Activated CD8-positive, alpha-beta memory T cell treated with anti-CD3 and anti-CD28 coated beads, Interleukin-2, amount 10 ng/mL, durations not matched to agents 7 days and 5 days (primary cell): ENCODE data around the gene STRN4. TPM values are rescaled to one million over a fixed set of nuclear protein-coding genes. Genes with fewer than 3 reads are reported as not detected.
A peak's percentile ranks its signal among the peaks of the same experiment; 100 is the strongest.

Experiments used
- ATAC-seq: fragments of 150-1000 bp; cut with Tn5 transposase; one replicate; pipeline ENCODE4 v1.10.0; 2021; ENCODE audit warnings: moderate library complexity
- CTCF ChIA-PET: fragments of 350-600 bp; sonication (Branson Sonifier 250); formaldehyde crosslinking; loops from one replicate; lab custom pipeline; 2021; ENCODE audit warnings: antibody characterized with exemption; lab: Charles Lee
- DNase-seq: peaks from one replicate; pipeline ENCODE4 v3.0.0-alpha.2; 2020
- H3K27ac Mint-ChIP-seq: one replicate; pipeline ENCODE4 v1.8.0; 2021; ENCODE audit warnings: mild to moderate bottlenecking, mixed read lengths
- H3K27me3 Mint-ChIP-seq: one replicate; pipeline ENCODE4 v1.8.0; 2021; ENCODE audit warnings: mixed read lengths
- H3K36me3 Mint-ChIP-seq: one replicate; pipeline ENCODE4 v1.8.0; 2021; ENCODE audit warnings: mild to moderate bottlenecking, mixed read lengths
- H3K4me1 Mint-ChIP-seq: one replicate; pipeline ENCODE4 v1.8.0; 2021; ENCODE audit warnings: mixed read lengths
- H3K4me3 Mint-ChIP-seq: one replicate; pipeline ENCODE4 v1.8.0; 2021; ENCODE audit warnings: mild to moderate bottlenecking, moderate library complexity, mixed read lengths
- H3K9me3 Mint-ChIP-seq: one replicate; pipeline ENCODE4 v1.8.0; 2022; ENCODE audit warnings: low read depth, mixed read lengths
- total RNA-seq, 2 experiments: library from RNA; stranded (reverse); gene quantifications; one replicate each; pipeline ENCODE4 v1.2.3, GENCODE V29; 2021

STRN4 gene
- 10 to 100 TPM; 93.0 to 95.8 TPM for total RNA-seq

DNA sequence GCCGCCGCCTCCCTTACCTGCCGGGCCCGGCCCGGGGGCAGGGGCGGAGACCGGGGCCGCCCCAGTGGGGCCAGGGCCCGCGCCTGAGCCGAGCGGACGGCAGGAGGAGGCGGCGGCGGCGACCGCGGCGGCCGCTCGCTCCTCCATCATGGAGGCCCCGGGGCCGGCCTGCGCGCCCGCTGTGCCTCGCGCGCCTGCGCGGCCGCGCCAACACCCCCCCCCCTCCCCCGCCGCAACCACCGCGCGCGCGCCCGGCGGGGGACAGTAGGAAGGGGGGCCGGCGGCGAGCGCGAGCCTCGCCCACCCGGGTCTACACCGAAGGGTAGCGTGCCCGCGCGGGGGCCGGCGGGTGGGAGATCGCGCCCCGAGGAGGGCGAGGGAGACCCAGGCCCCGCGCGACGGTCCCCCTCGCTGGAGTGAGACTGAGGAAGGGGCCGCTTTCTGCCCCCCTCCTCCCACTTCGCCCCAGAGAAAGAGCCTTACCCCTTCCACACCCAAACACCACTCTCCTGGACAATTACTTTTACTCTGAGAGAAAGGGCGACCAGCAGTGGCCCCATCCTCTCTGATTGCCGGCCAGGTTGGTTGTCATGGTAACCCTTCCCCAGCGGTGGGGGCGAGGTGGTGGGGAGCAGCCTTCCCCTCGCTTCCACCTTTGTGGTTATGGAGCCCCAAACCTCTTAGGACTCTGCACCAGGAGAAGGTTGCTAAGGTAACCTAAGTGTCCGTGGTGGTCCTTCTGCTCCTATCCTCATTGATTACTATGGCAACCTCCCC, at the start of gene STRN4:
Gene STRN4, minus strand, starts transcription at position 170 of the 777 bp plus-strand sequence. Its CDS starts 20 bp downstream, at position 150.
- Mint-ChIP-seq H3K4me3 (peak within 1 kb of the TSS; percentile 94), H3K27ac (peak within 1 kb of the TSS; percentile 86), H3K9me3 (no peaks in the 10 kb centered on the region), H3K27me3 (no peaks in the 10 kb centered on the region), H3K36me3 (peaks cover 6% of the 10 kb centered on the region), H3K4me1 (peaks cover 52% of the 10 kb centered on the region)
- CTCF ChIA-PET, result interaction anchor here (1.1 to 1.9 kb wide), 2 partner anchors 7 to 11 kb away, joined by 3 to 11 read pairs; no protein-coding TSS in a partner anchor
- DNase-seq, result peak; percentile 68
- peak; percentile 77 for ATAC-seq

GRCh38 chr19:46791944-46792343, 45.7 kb upstream of the STRN4 start:
- H3K27ac Mint-ChIP-seq, result peak overlapping the region; percentile 72
- DNase-seq (peak; percentile 65), ATAC-seq (peak; percentile 25)
- H3K4me1 Mint-ChIP-seq, result peaks cover 33% of the 10 kb centered on the region
- H3K36me3 Mint-ChIP-seq, result peaks cover 3% of the 10 kb centered on the region
- CTCF ChIA-PET, result interaction anchor here (0.7 to 2.9 kb wide), 6 partner anchors 30 to 49 kb away, joined by 3 to 16 read pairs (median 4); no protein-coding TSS in a partner anchor
- no peaks in the 10 kb centered on the region for H3K9me3 Mint-ChIP-seq
- peak overlapping the region; percentile 24 for H3K4me3 Mint-ChIP-seq
- peaks cover 7% of the 10 kb centered on the region for H3K27me3 Mint-ChIP-seq

GRCh38 chr19:46789371-46789770, 43.1 kb upstream of the STRN4 start:
- H3K27ac Mint-ChIP-seq, result no peak overlapping the region
- peaks cover 25% of the 10 kb centered on the region for H3K36me3 Mint-ChIP-seq
- no peak for ATAC-seq
- CTCF ChIA-PET, result interaction anchor here (0.6 to 7.2 kb wide), 9 partner anchors 19 to 172 kb away, joined by 3 to 77 read pairs (median 3); no protein-coding TSS in a partner anchor
- H3K4me1 Mint-ChIP-seq, result peaks cover 39% of the 10 kb centered on the region
- DNase-seq, result no peak
- no peak overlapping the region for H3K4me3 Mint-ChIP-seq
- no peaks in the 10 kb centered on the region for H3K9me3 Mint-ChIP-seq
- peaks cover 4% of the 10 kb centered on the region for H3K27me3 Mint-ChIP-seq

GRCh38 chr19:46788968-46789338, 42.7 kb upstream of the STRN4 start:
- H3K9me3 Mint-ChIP-seq, result no peaks in the 10 kb centered on the region
- H3K27me3 Mint-ChIP-seq, result peaks cover 4% of the 10 kb centered on the region
- no peak for DNase-seq
- no peak for ATAC-seq
- CTCF ChIA-PET, result interaction anchor here (0.9 to 7.2 kb wide), 10 partner anchors 10 to 161 kb away, joined by 3 to 77 read pairs (median 6); no protein-coding TSS in a partner anchor
- H3K4me3 Mint-ChIP-seq, result peak overlapping the region; percentile 90
- H3K36me3 Mint-ChIP-seq, result peaks cover 29% of the 10 kb centered on the region
- H3K4me1 Mint-ChIP-seq, result peaks cover 43% of the 10 kb centered on the region
- peak overlapping the region; percentile 78 for H3K27ac Mint-ChIP-seq

- Mint-ChIP-seq H3K27me3 (no peaks in the 10 kb centered on the region), H3K9me3 (no peaks in the 10 kb centered on the region), H3K27ac (peak within 1 kb of the TSS; percentile 97), H3K36me3 (peaks cover 34% of the 10 kb centered on the region), H3K4me1 (peaks cover 49% of the 10 kb centered on the region), H3K4me3 (peak within 1 kb of the TSS; percentile 90)
- ATAC-seq (peak; percentile 72), DNase-seq (peak; percentile 99)
- CTCF ChIA-PET, result interaction anchor here (0.9 to 7.2 kb wide), 10 partner anchors 11 to 161 kb away, joined by 3 to 77 read pairs (median 6); no protein-coding TSS in a partner anchor
Measured at GRCh38 chr19:46788262-46788967, 42.2 kb upstream of the STRN4 start, which contains the start of gene SLC1A5. Gene SLC1A5, minus strand, starts transcription at chr19:46788594. Its CDS starts 629 bp downstream, at chr19:46787965.

DNA sequence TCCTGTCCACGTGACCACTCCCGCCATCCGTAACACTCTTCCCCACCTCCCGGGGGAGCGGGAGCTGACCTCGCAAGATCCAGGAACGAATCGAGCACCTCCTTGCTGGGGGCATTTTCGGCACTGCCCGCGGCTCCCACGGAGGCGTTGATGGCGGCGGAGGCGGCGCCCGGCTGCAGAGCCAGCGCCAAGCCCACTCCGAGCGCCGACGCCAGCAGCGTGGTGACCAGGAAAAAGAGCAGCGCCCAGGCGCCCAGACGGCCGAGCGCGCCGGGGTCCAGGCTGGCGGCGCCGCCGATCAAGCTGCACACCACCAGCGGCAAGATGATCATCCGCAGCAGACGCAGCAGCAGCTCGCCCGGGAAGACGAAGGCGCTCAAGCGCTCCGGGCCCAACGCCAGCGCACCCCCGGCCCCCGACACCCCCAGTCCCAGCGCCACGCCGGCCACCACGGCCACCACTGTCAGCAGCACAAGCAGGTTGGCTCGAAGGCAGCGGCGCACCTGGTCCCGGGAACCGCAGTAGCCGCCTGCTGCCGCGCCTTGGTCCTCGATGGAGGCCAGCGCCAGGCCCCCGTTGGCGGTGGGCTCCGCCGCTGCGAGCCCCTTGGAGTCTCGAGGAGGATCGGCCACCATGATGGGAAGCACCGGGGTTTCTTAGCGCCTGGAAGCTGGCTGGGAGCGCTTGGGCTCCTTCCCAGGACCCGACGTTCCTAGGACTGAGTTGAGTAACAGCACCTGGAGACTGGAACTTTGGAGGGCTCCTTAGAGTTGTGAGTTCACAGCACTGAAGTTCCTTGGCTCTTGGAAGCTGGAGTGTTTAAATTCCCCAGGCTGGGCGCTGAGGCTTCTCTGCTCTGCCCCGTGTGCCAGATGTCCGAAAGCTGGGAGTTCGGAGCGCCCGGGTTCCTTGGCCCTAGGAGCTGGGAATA, 41.3 kb upstream of the STRN4 start:
- no peaks in the 10 kb centered on the region for H3K9me3 Mint-ChIP-seq
- peaks cover 51% of the 10 kb centered on the region for H3K4me1 Mint-ChIP-seq
- CTCF ChIA-PET, result interaction anchor here (0.8 to 7.2 kb wide), 11 partner anchors 11 to 58 kb away, joined by 3 to 77 read pairs (median 6); no protein-coding TSS in a partner anchor
- H3K27ac Mint-ChIP-seq, result peak overlapping the region; percentile 97
- H3K4me3 Mint-ChIP-seq, result peak overlapping the region; percentile 90
- peak; percentile 67 for DNase-seq
- peaks cover 41% of the 10 kb centered on the region for H3K36me3 Mint-ChIP-seq
- ATAC-seq, result peak; percentile 1
- H3K27me3 Mint-ChIP-seq, result no peaks in the 10 kb centered on the region

- Mint-ChIP-seq H3K4me1 (peaks cover 50% of the 10 kb centered on the region), H3K36me3 (peaks cover 47% of the 10 kb centered on the region)
- CTCF ChIA-PET, result interaction anchor here (0.8 to 7.2 kb wide), 5 partner anchors 15 to 36 kb away, joined by 3 to 77 read pairs (median 8); no protein-coding TSS in a partner anchor
Measured at GRCh38 chr19:46787040-46787330, 40.7 kb upstream of the STRN4 start.

GRCh38 chr19:46786236-46787039, 40.2 kb upstream of the STRN4 start:
- ATAC-seq (peak; percentile 59), DNase-seq (peak; percentile 94)
- H3K9me3 Mint-ChIP-seq, result no peaks in the 10 kb centered on the region
- peak overlapping the region; percentile 97 for H3K27ac Mint-ChIP-seq
- H3K4me3 Mint-ChIP-seq, result peak overlapping the region; percentile 90
- CTCF ChIA-PET, result interaction anchor here (0.8 to 7.3 kb wide), 10 partner anchors 14 to 124 kb away, joined by 3 to 77 read pairs (median 8); no protein-coding TSS in a partner anchor
- H3K4me1 Mint-ChIP-seq, result peaks cover 50% of the 10 kb centered on the region
- H3K27me3 Mint-ChIP-seq, result no peaks in the 10 kb centered on the region
- peaks cover 52% of the 10 kb centered on the region for H3K36me3 Mint-ChIP-seq

More at GRCh38 chr19:46787040-46787330, 40.7 kb upstream of the STRN4 start:
- Mint-ChIP-seq H3K27me3 (no peaks in the 10 kb centered on the region), H3K4me3 (peak overlapping the region; percentile 90), H3K9me3 (no peaks in the 10 kb centered on the region), H3K27ac (peak overlapping the region; percentile 97)
- DNase-seq (peak; percentile 49), ATAC-seq (no peak)

DNA sequence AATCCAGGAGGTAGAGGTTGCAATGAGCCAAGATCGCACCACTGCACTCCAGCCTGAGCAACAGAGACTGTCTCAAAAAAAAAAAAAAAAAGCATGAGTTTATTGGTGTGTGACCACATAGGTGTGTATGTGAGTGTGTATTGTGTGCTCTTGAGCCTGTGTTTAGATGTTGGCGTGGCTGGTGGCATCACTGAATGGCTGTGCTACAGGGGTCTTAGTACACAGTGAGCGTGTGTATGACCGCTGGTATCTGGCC, 39.7 kb upstream of the STRN4 start:
- H3K4me3 Mint-ChIP-seq, result peak overlapping the region; percentile 90
- H3K9me3 Mint-ChIP-seq, result no peaks in the 10 kb centered on the region
- no peak for ATAC-seq
- DNase-seq, result no peak
- CTCF ChIA-PET, result interaction anchor here (1.0 to 7.3 kb wide), 11 partner anchors 14 to 205 kb away, joined by 3 to 77 read pairs (median 4); no protein-coding TSS in a partner anchor
- peaks cover 55% of the 10 kb centered on the region for H3K36me3 Mint-ChIP-seq
- no peaks in the 10 kb centered on the region for H3K27me3 Mint-ChIP-seq
- peaks cover 49% of the 10 kb centered on the region for H3K4me1 Mint-ChIP-seq
- H3K27ac Mint-ChIP-seq, result peak overlapping the region; percentile 97

- H3K9me3 Mint-ChIP-seq, result no peaks in the 10 kb centered on the region
- peaks cover 56% of the 10 kb centered on the region for H3K36me3 Mint-ChIP-seq
- H3K27me3 Mint-ChIP-seq, result no peaks in the 10 kb centered on the region
- H3K4me1 Mint-ChIP-seq, result peaks cover 50% of the 10 kb centered on the region
- peak overlapping the region; percentile 97 for H3K27ac Mint-ChIP-seq
- ATAC-seq (no peak), DNase-seq (no peak)
- CTCF ChIA-PET, result interaction anchor here (0.8 to 7.3 kb wide), 19 partner anchors 13 to 321 kb away, joined by 3 to 77 read pairs (median 4); no protein-coding TSS in a partner anchor
- H3K4me3 Mint-ChIP-seq, result peak overlapping the region; percentile 90
Measured at GRCh38 chr19:46785054-46785979, 39.1 kb upstream of the STRN4 start.
